IPS-15b (cell line): ENCODE data around the gene ZNF365.
"Not testable (repeated sequence)": the region's sequence is repeated elsewhere in the genome, so short reads cannot be mapped to it uniquely, and the experiment has no call there.

Experiments used
- H3K27me3 ChIP-seq: one replicate; pipeline ENCODE4 v1.6.1; 2013; ENCODE audit warnings: low read length; ENCODE audit not compliant: control insufficient read depth, insufficient read depth
- H3K36me3 ChIP-seq: one replicate; pipeline ENCODE4 v1.6.1; 2013; ENCODE audit warnings: low read length; ENCODE audit not compliant: control insufficient read depth, insufficient read depth
- H3K4me1 ChIP-seq: one replicate; pipeline ENCODE4 v1.6.1; 2013; ENCODE audit warnings: mild to moderate bottlenecking, low read length; ENCODE audit not compliant: control insufficient read depth, insufficient read depth
- H3K4me3 ChIP-seq: one replicate; pipeline ENCODE4 v1.5.1; 2013; ENCODE audit warnings: low read depth, low read length
- H3K9ac ChIP-seq: one replicate; pipeline ENCODE4 v1.6.1; 2013; ENCODE audit warnings: low read depth, mild to moderate bottlenecking, low read length
- H3K9me3 ChIP-seq: one replicate; pipeline ENCODE4 v1.6.1; 2013; ENCODE audit warnings: mild to moderate bottlenecking, low read length; ENCODE audit not compliant: control insufficient read depth, insufficient read depth

ZNF365 gene

GRCh38 chr10:62395892-62396291 is 21.7 kb downstream of the ZNF365 start:
- H3K36me3 ChIP-seq: no peaks in the 10 kb centered on the region
- H3K4me1 ChIP-seq: no peaks in the 10 kb centered on the region
- no peaks in the 10 kb centered on the region for H3K27me3 ChIP-seq
- no peak overlapping the region for H3K4me3 ChIP-seq
- no peaks in the 10 kb centered on the region for H3K9me3 ChIP-seq
- no peak overlapping the region for H3K9ac ChIP-seq

- Histone ChIP-seq H3K9ac (no peak overlapping the region), H3K9me3 (no peaks in the 10 kb centered on the region), H3K4me3 (no peak overlapping the region), H3K36me3 (no peaks in the 10 kb centered on the region), H3K4me1 (no peaks in the 10 kb centered on the region), H3K27me3 (no peaks in the 10 kb centered on the region)
Observed at GRCh38 chr10:62396864-62397263, 22.7 kb downstream of the ZNF365 start.

- no peaks in the 10 kb centered on the region for H3K4me1 ChIP-seq
- no peaks in the 10 kb centered on the region for H3K36me3 ChIP-seq
Observed at GRCh38 chr10:62399211-62399610, 25.0 kb downstream of the ZNF365 start.

GRCh38 chr10:62402508-62402907 is 28.3 kb downstream of the ZNF365 start:
- no peak overlapping the region for H3K4me3 ChIP-seq
- H3K27me3 ChIP-seq: no peaks in the 10 kb centered on the region
- no peaks in the 10 kb centered on the region for H3K36me3 ChIP-seq
- no peaks in the 10 kb centered on the region for H3K9me3 ChIP-seq
- H3K9ac ChIP-seq: no peak overlapping the region
- H3K4me1 ChIP-seq: no peaks in the 10 kb centered on the region

More at GRCh38 chr10:62399211-62399610, 25.0 kb downstream of the ZNF365 start:
- Histone ChIP-seq H3K9me3 (no peaks in the 10 kb centered on the region), H3K4me3 (no peak overlapping the region), H3K27me3 (no peaks in the 10 kb centered on the region), H3K9ac (no peak overlapping the region)

GRCh38 chr10:62410528-62410927 is 36.4 kb downstream of the ZNF365 start:
- H3K36me3 ChIP-seq, H3K4me3 ChIP-seq, H3K27me3 ChIP-seq, H3K9ac ChIP-seq, H3K9me3 ChIP-seq, H3K4me1 ChIP-seq: not testable (repeated sequence)

- not testable (repeated sequence) for H3K27me3 ChIP-seq, H3K36me3 ChIP-seq, H3K9me3 ChIP-seq, H3K4me3 ChIP-seq, H3K4me1 ChIP-seq, H3K9ac ChIP-seq
Observed at GRCh38 chr10:62410934-62411333, 36.8 kb downstream of the ZNF365 start.

GRCh38 chr10:62413048-62413447 is 38.9 kb downstream of the ZNF365 start:
- Histone ChIP-seq H3K4me3 (no peak overlapping the region), H3K9me3 (no peaks in the 10 kb centered on the region), H3K4me1 (no peaks in the 10 kb centered on the region), H3K36me3 (no peaks in the 10 kb centered on the region), H3K9ac (no peak overlapping the region), H3K27me3 (no peaks in the 10 kb centered on the region)

GRCh38 chr10:62413652-62414051 is 39.5 kb downstream of the ZNF365 start:
- Histone ChIP-seq H3K27me3 (no peaks in the 10 kb centered on the region), H3K36me3 (no peaks in the 10 kb centered on the region), H3K9me3 (no peaks in the 10 kb centered on the region), H3K9ac (no peak overlapping the region), H3K4me3 (no peak overlapping the region), H3K4me1 (no peaks in the 10 kb centered on the region)

- H3K4me3 ChIP-seq: no peak overlapping the region
- no peaks in the 10 kb centered on the region for H3K36me3 ChIP-seq
- H3K4me1 ChIP-seq: no peaks in the 10 kb centered on the region
- no peak overlapping the region for H3K9ac ChIP-seq
- no peaks in the 10 kb centered on the region for H3K9me3 ChIP-seq
- H3K27me3 ChIP-seq: no peaks in the 10 kb centered on the region
Observed at GRCh38 chr10:62414359-62414758, 40.2 kb downstream of the ZNF365 start.

- H3K36me3 ChIP-seq: no peaks in the 10 kb centered on the region
- no peaks in the 10 kb centered on the region for H3K9me3 ChIP-seq
- H3K27me3 ChIP-seq: peaks cover 40% of the 10 kb centered on the region
- H3K4me1 ChIP-seq: no peaks in the 10 kb centered on the region
- H3K9ac ChIP-seq: no peak overlapping the region
- H3K4me3 ChIP-seq: no peak overlapping the region
Observed at GRCh38 chr10:62422068-62422590, 48.0 kb downstream of the ZNF365 start.

GRCh38 chr10:62424026-62424425 is 49.9 kb downstream of the ZNF365 start:
- no peaks in the 10 kb centered on the region for H3K9me3 ChIP-seq
- no peaks in the 10 kb centered on the region for H3K36me3 ChIP-seq
- no peak overlapping the region for H3K4me3 ChIP-seq
- H3K27me3 ChIP-seq: peaks cover 56% of the 10 kb centered on the region
- no peaks in the 10 kb centered on the region for H3K4me1 ChIP-seq
- H3K9ac ChIP-seq: no peak overlapping the region

- Histone ChIP-seq H3K9me3 (no peaks in the 10 kb centered on the region), H3K36me3 (no peaks in the 10 kb centered on the region), H3K4me1 (no peaks in the 10 kb centered on the region), H3K4me3 (no peak overlapping the region), H3K27me3 (peaks cover 62% of the 10 kb centered on the region), H3K9ac (no peak overlapping the region)
Observed at GRCh38 chr10:62426086-62426485, 51.9 kb downstream of the ZNF365 start.
